ENCODE results near the gene ADIRF. TPM values are rescaled to one million over a fixed set of nuclear protein-coding genes. Genes with fewer than 3 reads are reported as not detected.
"Not testable (repeated sequence)": the region's sequence is repeated elsewhere in the genome, so short reads cannot be mapped to it uniquely, and the experiment has no call there.

Gene ADIRF
- total RNA-seq, 1 experiment from 2014 or later: 0.70 TPM

DNA sequence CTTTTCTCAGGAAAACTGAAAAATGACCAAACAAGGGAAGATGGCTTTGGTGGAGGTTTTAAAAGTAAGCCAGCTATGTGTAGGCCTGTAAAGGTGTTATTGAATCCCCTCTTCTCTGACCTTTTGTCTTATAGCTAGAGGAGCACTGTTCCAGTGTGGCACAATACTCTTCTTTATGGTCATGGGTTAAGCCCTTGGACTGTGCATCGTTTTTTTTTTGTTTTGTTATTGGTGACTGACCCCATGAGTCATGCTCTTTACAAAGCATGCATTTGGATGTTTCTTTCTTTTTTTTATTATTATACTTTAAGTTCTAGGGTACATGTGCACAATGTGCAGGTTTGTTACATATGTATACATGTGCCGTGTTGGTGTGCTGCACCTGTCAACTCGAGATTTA is 32.2 kb downstream of the ADIRF start:
- no peaks in the 10 kb centered on the region for H3K36me3 Mint-ChIP-seq
- ChIA-PET CTCF (interaction anchor here (0.6 kb wide), 1 partner anchor 55 kb away, joined by 3 read pairs; no protein-coding TSS in a partner anchor), POLR2A (no interaction called here)
- no peaks in the 10 kb centered on the region for H3K4me1 Mint-ChIP-seq
- TF ChIP-seq, protein P1, sequence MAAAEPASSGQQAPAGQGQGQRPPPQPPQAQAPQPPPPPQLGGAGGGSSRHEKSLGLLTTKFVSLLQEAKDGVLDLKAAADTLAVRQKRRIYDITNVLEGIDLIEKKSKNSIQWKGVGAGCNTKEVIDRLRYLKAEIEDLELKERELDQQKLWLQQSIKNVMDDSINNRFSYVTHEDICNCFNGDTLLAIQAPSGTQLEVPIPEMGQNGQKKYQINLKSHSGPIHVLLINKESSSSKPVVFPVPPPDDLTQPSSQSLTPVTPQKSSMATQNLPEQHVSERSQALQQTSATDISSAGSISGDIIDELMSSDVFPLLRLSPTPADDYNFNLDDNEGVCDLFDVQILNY (CRISPR knock-in tag; IDR thresholded peaks at IDR 0.05): no peak
- TF ChIP-seq, protein P2, sequence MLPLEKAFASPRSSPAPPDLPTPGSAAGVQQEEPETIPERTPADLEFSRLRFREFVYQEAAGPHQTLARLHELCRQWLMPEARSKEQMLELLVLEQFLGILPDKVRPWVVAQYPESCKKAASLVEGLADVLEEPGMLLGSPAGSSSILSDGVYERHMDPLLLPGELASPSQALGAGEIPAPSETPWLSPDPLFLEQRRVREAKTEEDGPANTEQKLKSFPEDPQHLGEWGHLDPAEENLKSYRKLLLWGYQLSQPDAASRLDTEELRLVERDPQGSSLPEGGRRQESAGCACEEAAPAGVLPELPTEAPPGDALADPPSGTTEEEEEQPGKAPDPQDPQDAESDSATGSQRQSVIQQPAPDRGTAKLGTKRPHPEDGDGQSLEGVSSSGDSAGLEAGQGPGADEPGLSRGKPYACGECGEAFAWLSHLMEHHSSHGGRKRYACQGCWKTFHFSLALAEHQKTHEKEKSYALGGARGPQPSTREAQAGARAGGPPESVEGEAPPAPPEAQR (CRISPR knock-in tag; IDR thresholded peaks at IDR 0.05): no peak
- no peak for TF ChIP-seq GTF2I (CRISPR knock-in tag; conservative IDR thresholded peaks at IDR 0.05)
- no peak for TF ChIP-seq SOX15 (CRISPR knock-in tag; IDR thresholded peaks at IDR 0.05)
- TF ChIP-seq, protein P3, sequence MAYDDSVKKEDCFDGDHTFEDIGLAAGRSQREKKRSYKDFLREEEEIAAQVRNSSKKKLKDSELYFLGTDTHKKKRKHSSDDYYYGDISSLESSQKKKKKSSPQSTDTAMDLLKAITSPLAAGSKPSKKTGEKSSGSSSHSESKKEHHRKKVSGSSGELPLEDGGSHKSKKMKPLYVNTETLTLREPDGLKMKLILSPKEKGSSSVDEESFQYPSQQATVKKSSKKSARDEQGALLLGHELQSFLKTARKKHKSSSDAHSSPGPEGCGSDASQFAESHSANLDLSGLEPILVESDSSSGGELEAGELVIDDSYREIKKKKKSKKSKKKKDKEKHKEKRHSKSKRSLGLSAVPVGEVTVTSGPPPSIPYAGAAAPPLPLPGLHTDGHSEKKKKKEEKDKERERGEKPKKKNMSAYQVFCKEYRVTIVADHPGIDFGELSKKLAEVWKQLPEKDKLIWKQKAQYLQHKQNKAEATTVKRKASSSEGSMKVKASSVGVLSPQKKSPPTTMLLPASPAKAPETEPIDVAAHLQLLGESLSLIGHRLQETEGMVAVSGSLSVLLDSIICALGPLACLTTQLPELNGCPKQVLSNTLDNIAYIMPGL (CRISPR knock-in tag; IDR thresholded peaks at IDR 0.05): no peak
- TF ChIP-seq, protein P4, sequence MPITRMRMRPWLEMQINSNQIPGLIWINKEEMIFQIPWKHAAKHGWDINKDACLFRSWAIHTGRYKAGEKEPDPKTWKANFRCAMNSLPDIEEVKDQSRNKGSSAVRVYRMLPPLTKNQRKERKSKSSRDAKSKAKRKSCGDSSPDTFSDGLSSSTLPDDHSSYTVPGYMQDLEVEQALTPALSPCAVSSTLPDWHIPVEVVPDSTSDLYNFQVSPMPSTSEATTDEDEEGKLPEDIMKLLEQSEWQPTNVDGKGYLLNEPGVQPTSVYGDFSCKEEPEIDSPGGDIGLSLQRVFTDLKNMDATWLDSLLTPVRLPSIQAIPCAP (CRISPR knock-in tag; IDR thresholded peaks at IDR 0.05): no peak
- no peak for TF ChIP-seq GABPB1 (CRISPR knock-in tag; IDR thresholded peaks at IDR 0.05)
- no peak for TF ChIP-seq JUN (CRISPR knock-in tag; IDR thresholded peaks at IDR 0.05)
- TF ChIP-seq ZNF121 (CRISPR knock-in tag; IDR thresholded peaks at IDR 0.05): no peak
- TF ChIP-seq, protein P5, sequence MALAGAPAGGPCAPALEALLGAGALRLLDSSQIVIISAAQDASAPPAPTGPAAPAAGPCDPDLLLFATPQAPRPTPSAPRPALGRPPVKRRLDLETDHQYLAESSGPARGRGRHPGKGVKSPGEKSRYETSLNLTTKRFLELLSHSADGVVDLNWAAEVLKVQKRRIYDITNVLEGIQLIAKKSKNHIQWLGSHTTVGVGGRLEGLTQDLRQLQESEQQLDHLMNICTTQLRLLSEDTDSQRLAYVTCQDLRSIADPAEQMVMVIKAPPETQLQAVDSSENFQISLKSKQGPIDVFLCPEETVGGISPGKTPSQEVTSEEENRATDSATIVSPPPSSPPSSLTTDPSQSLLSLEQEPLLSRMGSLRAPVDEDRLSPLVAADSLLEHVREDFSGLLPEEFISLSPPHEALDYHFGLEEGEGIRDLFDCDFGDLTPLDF (CRISPR knock-in tag; IDR thresholded peaks at IDR 0.05): no peak
- no peak for TF ChIP-seq ETV6 (CRISPR knock-in tag; IDR thresholded peaks at IDR 0.05)
- TF ChIP-seq RORB (CRISPR knock-in tag; IDR thresholded peaks at IDR 0.05): no peak
- TF ChIP-seq, protein P6, sequence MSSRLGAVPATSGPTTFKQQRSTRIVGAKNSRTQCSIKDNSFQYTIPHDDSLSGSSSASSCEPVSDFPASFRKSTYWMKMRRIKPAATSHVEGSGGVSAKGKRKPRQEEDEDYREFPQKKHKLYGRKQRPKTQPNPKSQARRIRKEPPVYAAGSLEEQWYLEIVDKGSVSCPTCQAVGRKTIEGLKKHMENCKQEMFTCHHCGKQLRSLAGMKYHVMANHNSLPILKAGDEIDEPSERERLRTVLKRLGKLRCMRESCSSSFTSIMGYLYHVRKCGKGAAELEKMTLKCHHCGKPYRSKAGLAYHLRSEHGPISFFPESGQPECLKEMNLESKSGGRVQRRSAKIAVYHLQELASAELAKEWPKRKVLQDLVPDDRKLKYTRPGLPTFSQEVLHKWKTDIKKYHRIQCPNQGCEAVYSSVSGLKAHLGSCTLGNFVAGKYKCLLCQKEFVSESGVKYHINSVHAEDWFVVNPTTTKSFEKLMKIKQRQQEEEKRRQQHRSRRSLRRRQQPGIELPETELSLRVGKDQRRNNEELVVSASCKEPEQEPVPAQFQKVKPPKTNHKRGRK (CRISPR knock-in tag; IDR thresholded peaks at IDR 0.05; ENCODE audit: borderline replicate concordance): no peak
- TF ChIP-seq FOXP1 (CRISPR knock-in tag; IDR thresholded peaks at IDR 0.05; ENCODE audit: borderline replicate concordance): no peak
- no peak overlapping the region for H3K27ac Mint-ChIP-seq
- no peak overlapping the region for H3K4me3 Mint-ChIP-seq
- no peak for ATAC-seq
- H3K9me3 Mint-ChIP-seq: no peaks in the 10 kb centered on the region
- DNase-seq (ENCODE audit: low spot score): no peak
- no peaks in the 10 kb centered on the region for H3K27me3 Mint-ChIP-seq (ENCODE audit: low read depth)

DNA sequence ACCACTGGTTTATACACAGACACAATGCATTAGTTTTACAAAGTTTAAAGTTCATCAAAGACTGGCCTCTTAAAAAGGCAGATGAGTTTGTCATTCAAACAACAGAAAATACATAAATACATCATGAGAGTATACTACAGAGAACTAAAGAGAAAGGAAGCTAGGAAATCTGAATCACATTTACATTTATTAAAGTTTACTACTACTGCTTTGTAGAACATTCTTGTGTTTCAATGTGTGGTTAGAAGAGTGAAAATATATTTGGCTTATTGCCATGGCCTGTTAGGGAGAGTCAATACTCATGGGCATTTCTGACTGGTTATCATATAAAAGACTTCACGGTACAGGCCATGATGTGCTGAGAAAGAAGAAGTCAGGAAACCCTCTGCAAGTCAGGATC is 38.8 kb downstream of the ADIRF start:
- H3K36me3 Mint-ChIP-seq; ATAC-seq; H3K27me3 Mint-ChIP-seq (ENCODE audit: low read depth); H3K4me3 Mint-ChIP-seq; CTCF ChIA-PET; H3K9me3 Mint-ChIP-seq; H3K27ac Mint-ChIP-seq; H3K4me1 Mint-ChIP-seq; POLR2A ChIA-PET; DNase-seq (ENCODE audit: low spot score): not testable (repeated sequence)

DNA sequence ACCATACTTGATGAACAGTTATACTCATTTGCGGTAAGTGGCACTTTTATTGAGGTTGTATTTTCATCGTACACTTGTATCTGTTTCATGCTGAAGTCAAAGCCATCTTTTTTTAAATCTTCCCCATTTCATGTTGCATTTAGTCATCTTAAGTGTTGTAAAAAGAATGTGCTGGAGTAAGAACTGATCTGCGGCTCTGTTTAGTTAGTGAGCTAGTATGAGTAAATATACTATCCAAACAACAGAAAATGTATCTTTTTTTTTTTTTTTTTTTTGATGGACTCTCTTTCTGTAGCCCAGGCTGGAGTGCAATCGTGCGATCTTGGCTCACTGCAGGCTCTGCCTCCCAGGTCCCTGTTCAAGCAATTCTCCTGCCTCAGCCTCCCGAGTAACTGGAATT is 39.4 kb downstream of the ADIRF start:
- CTCF ChIA-PET; ATAC-seq; DNase-seq (ENCODE audit: low spot score); POLR2A ChIA-PET; H3K9me3 Mint-ChIP-seq; H3K27ac Mint-ChIP-seq; H3K4me3 Mint-ChIP-seq; H3K27me3 Mint-ChIP-seq (ENCODE audit: low read depth); H3K4me1 Mint-ChIP-seq; H3K36me3 Mint-ChIP-seq: not testable (repeated sequence)

DNA sequence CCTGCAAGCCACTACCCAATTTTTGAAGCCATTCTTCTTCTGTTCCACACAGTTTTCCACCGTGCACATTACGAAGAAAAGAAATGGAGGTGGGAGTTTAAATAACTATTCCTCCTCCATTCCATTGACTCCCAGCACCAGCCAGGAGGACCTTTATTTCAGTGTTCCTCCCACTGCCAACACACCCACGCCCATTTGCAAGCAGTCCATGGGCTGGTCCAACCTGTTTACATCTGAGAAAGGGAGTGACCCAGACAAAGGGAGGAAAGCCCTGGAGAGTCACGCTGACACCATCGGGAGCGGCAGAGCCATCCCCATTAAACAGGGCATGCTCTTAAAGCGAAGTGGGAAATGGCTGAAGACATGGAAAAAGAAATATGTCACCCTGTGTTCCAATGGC is 40.0 kb downstream of the ADIRF start:
- DNase-seq (ENCODE audit: low spot score); CTCF ChIA-PET; H3K27ac Mint-ChIP-seq; H3K36me3 Mint-ChIP-seq; H3K4me3 Mint-ChIP-seq; H3K9me3 Mint-ChIP-seq; H3K27me3 Mint-ChIP-seq (ENCODE audit: low read depth); H3K4me1 Mint-ChIP-seq; ATAC-seq; POLR2A ChIA-PET: not testable (repeated sequence)

DNA sequence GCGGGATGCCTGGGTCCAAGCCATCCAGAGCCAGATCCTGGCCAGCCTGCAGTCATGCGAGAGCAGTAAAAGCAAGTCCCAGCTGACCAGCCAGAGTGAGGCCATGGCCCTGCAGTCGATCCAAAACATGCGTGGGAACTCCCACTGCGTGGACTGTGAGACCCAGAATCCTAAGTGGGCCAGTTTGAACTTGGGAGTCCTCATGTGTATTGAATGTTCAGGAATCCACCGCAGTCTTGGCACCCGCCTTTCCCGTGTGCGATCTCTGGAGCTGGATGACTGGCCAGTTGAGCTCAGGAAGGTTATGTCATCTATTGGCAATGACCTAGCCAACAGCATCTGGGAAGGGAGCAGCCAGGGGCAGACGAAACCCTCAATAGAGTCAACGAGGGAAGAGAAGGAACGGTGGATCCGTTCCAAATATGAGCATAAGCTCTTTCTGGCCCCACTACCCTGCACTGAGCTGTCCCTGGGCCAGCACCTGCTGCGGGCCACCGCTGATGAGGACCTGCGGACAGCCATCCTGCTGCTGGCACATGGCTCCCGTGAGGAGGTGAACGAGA is 40.9 kb downstream of the ADIRF start:
- H3K27ac Mint-ChIP-seq, ATAC-seq: not testable (repeated sequence)

DNA sequence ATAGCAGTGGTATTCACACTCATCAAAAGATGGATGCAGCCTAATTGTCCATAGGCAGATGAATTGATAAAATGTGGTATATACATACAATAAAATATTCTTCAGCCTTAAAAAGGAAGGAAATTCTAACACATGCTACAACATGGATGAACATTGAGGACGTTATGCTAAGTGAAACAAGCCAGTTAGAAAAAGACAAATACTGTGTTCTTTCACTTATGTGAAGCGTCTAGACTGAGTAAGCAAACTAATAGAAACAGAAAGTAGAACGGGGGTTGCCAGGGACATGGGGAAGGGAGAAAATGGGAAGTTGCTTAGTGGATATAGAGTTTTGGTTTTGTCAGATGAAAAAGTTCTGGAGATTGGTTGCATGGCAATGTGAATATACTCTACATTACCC is 45.2 kb downstream of the ADIRF start:
- CTCF ChIA-PET; H3K4me1 Mint-ChIP-seq; H3K9me3 Mint-ChIP-seq; H3K27ac Mint-ChIP-seq; H3K36me3 Mint-ChIP-seq; H3K27me3 Mint-ChIP-seq (ENCODE audit: low read depth); POLR2A ChIA-PET; ATAC-seq; DNase-seq (ENCODE audit: low spot score); H3K4me3 Mint-ChIP-seq: not testable (repeated sequence)

More for the DNA sequence above, 40.9 kb downstream of the ADIRF start:
- DNase-seq (ENCODE audit: low spot score); POLR2A ChIA-PET; H3K36me3 Mint-ChIP-seq; CTCF ChIA-PET; H3K4me3 Mint-ChIP-seq; H3K9me3 Mint-ChIP-seq; H3K27me3 Mint-ChIP-seq (ENCODE audit: low read depth); H3K4me1 Mint-ChIP-seq: not testable (repeated sequence)

Measured in WTC11 (cell line).